Measurements from ENCODE around the gene NTN1.

NTN1 gene

DNA sequence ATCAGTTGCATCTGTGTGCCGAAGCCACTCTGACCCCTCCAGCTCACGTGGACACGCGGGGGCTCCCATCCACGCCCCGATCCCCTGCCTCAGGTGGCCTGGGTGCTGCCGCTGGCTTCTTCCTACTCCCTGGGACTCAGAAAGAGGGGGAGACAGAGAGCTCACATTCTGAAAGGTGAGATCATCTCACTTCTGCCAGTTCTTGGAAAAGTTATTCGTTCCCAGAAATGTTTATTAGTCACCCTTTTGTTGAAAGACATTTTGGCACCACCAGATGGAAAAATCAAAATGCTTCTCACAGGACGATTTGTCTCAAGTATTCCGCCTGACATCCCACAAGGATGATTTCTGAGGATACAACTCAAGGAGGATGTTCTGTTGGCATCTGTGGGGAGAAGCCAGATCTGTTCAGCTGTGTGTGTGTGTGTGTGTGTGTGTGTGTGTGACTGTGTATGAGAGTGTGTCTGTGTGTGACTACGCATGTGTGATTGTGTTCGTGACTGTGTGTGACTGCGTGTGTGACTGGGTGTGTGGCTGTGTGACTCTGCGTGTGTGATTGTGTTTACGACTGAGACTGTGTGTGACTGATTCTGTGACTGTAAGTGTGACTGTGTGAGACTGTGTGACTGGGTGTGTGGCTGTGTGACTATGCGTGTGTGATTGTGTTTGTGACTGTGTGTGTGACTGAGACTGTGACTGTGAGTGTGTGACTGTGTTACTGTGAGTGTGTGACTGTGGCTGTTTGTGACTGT lies 207.3 kb downstream of the NTN1 start:
- in situ Hi-C loops (cut with MboI; ENCODE audit: low sequenced_read_pairs) = no loop called here

DNA sequence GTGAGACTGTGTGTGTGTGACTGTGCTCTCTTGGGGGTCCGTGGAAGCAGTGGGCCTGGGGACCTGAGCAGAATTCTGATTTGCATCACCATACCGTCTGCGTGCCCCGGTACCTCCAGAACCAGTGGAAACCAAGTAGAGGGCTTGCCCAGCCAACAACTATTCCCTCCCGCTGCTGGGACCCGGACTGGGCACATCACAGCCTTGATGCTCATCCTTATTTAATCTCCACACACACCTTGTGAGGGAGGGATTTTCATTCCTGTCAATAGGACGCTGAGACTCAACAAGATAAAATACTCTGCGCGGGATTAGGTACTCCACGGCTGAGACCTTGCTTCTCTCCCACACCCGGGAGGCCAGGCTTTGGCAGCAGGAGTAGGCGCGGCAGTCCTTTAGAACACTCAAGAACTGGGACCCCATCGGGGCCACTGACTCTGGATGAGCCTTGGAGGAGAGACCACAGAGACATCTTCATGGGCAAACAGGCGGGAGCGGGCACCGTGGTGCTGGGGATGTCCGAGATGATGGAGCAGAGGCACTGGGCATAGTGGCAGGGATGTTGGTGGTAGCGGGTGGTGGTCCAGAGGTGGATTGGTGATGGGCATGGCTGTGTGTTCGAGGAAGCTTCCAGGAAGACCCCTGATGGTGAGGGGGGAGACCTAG lies 208.0 kb downstream of the NTN1 start:
- in situ Hi-C loops (cut with MboI; ENCODE audit: low sequenced_read_pairs) = no loop called here

DNA sequence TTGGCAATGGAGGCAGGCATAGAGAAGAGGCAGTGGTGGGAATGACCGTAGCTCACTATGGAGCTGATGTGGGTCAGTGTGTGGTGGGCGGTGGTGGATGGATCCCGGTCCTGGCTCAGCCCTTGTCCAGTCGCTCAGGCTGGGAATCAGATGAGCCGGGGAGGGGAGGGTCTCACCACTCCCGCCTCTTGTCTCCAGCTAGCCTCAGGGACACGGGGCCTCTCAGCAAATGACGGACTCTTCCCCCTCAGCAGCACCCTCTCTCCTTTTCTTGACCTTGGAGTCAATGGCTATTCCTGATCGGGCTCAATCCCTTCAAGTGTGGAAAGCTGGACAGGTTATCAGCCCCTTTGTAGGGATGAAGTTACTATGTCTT lies 208.5 kb downstream of the NTN1 start:
- in situ Hi-C loops (cut with MboI; ENCODE audit: low sequenced_read_pairs) = no loop called here

DNA sequence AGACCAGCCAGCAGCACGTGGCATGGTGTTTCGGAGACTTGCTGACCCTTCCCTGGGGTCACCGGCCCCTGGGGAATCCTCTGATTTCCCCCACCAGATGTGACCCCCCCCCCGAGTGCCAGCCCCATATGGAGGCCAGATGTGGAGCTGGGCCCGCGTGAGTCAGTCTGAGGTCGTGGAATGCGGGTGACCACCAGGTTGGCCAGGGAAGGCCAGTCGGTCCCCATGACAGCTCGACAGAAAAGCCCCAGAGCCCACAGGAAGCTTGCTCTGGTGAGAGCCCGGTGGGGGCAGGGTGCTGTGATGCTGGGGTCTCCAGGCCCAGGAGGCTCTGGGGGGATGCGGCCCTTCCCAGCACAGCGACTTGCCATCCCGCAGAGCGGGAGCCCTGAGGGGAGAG lies 209.0 kb downstream of the NTN1 start:
- in situ Hi-C loops (cut with MboI; ENCODE audit: low sequenced_read_pairs) = no loop called here

DNA sequence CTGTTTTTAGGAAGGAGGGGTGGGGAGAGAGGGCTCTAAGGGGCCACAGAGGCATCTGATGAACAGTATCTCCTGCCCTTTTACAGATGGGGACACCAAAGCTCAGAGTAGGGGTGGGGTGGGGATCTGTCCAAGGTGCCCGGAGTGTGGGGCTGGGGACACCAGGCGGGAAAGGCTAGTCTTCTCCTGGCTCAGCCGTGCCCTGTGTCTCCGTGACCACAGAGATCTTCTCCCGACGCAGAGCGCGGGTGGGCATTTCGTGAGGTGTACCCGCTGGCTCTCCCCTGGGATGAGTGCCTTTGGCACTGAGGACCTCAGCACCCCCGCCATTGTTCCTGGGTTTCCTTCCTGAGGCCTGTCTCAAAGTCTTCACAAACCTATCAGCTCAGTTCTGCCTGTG lies 209.6 kb downstream of the NTN1 start:
- in situ Hi-C loops (cut with MboI; ENCODE audit: low sequenced_read_pairs) = no loop called here

DNA sequence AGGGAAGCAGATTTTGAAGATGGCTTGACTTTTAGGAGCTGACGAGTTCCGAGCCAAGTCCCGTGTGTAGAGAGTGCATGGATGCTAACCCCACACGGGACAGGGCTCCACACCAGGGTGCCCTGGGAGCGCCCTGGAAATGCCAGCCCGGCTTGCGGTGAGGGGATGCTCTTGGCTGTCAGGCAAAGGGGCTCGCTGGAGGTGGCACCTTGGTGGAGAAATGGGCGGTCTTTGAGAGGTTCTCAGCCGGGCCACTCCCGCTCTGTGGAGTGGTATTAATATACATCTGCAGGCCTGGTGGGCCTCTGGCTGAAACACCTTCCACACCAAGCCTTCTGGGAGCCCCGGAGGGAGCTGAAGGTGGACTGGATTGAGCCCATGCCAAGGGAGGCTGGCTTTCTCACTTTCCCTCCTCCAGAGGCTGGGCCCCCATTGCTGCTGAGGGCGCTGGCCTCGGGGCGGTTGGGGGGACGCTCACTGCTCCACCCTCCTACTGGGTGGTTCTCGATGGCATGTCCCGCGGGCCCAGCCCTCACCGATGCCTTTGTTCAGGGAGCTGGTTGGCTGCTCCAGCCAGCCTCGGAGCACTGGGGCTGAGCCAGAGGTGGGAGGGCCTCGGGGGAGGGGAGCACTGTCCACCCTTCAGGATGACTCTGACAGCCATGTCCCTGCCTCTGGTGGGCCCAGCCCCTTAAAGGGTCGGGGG lies 210.3 kb downstream of the NTN1 start:
- in situ Hi-C loops (cut with MboI; ENCODE audit: low sequenced_read_pairs) = no loop called here

DNA sequence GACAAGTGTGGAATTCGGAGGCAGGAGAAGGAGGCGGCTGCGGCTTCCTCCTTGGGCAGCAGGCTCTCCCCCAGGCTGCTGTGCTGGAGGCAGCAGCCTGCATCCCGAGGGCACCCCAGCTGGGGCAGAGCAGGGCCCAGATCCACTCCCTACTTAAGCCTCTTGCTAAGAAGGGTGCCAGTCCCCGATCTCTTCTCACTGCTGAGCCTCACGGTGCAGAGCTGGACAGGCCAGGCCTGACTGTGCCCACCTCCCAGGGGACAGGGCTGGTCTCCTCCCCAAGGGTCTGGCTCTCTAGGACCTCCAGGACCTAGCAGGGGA lies 210.8 kb downstream of the NTN1 start:
- in situ Hi-C loops (cut with MboI; ENCODE audit: low sequenced_read_pairs) = no loop called here

DNA sequence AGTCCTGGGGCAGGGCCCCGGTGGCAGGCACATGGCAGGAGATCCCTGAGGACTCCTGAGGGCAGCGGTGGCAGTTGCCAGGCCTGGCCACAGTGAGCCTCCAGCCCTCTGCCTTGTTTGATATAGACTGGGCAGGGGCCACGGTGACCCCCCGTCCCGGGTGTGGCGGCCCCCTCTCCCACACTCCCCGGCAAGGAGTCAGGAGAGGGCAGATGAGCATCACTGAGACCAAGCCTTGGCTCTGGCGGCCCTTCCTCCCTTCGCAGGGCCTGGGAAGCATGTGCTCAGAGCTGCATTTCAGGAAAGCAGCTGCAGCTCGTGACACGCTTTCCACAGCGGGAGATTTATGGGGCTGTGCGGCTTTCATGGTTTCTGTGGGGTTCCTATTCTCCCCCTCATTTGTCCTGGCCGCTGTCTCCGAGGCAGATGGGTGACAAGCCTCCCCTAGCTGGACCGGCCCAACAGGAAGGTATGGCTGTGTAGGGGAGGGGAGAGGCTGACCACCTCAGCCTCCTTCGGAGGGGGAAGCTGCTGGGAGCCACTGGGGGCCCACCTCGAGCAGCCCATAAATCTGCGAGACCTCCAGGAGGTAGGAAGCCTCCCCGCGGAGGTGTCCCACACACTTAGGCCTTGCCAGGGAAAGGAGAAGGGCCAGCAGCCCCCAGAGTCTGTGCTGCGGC lies 211.4 kb downstream of the NTN1 start:
- in situ Hi-C loops (cut with MboI; ENCODE audit: low sequenced_read_pairs) = no loop called here

DNA sequence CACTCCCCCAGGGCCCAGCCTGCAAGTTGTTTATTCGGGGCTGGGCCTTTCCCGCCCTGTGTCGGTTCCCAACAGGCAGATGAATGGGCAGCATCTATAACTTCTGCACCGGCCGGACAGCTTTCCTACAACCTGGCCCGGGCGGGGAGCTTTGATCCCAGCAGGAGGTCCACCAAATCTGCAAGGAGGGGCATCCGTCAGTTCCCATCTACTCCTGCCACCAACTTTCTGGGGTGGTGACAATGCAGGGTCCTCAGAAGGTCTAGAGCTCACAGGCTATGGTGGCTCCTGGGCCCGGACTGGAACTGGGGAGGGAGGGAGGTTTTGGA lies 211.9 kb downstream of the NTN1 start:
- in situ Hi-C loops (cut with MboI; ENCODE audit: low sequenced_read_pairs) = no loop called here

DNA sequence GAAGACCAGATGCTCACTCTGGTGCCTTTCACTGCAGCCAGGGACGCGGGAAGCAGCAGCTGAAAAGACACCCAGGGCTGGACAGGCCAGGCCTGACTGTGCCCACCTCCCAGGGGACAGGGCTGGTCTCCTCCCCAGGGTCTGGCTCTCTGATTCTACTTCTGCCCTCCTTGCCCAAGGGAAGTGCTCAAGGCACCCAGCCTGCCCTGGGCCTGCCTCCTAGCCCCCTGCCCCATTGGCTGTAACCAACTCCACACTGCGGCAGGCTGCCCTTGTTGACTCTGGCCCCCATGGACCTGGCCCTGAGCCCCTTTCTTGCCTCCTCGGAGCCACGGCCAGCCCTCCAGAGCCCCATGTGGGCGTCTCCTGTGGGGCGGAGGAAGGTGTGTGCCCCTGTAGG lies 212.5 kb downstream of the NTN1 start:
- in situ Hi-C loops (cut with MboI; ENCODE audit: low sequenced_read_pairs) = no loop called here

DNA sequence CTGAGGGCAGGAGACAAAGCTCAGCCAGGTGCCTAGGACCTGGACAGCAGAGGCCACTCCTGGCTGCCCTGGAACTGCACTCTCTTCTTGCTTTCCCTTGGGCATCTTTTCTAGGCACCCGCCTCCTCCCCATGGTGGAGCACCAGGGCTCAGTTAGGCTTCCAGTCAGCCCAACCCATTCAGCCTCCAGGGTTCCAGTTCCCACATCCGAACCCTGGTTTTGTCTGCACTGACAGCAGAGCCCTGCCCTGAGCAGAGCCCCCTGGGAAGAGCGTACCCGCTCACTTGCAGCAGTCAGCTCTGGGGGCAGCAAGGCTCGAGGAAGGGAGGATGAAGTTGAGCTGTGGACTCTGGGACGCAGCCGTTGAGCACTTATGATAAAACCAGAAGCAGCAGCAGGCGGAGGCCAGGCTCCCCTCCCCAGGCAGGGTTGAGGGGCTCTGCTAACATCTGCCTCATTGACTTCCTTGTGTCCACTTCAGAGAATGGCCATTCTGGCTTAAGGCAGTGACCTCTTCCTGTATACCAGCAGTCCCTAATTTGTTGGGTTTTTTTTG lies 213.2 kb downstream of the NTN1 start:
- in situ Hi-C loops (cut with MboI; ENCODE audit: low sequenced_read_pairs) = no loop called here

DNA sequence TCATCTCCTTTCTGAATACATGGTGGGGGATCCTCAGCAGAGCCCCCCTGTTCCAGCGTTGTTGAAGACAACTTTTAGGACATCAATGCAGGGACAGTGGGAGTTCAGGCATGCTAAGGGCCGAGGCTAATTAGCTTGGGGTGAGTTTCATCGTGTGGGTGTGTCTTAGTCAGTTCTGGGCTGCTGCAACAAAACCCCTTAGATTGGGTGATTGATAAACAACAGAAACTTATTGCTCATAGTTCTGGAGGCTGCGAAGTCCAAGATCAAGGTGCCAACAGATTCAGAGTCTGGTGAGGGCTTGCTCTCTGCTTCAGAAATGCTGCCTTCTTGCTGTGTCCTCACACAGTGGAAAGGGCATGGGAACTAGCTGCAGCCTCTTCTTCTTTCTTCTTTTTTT lies 214.0 kb downstream of the NTN1 start:
- in situ Hi-C loops (cut with MboI; ENCODE audit: low sequenced_read_pairs) = no loop called here

DNA sequence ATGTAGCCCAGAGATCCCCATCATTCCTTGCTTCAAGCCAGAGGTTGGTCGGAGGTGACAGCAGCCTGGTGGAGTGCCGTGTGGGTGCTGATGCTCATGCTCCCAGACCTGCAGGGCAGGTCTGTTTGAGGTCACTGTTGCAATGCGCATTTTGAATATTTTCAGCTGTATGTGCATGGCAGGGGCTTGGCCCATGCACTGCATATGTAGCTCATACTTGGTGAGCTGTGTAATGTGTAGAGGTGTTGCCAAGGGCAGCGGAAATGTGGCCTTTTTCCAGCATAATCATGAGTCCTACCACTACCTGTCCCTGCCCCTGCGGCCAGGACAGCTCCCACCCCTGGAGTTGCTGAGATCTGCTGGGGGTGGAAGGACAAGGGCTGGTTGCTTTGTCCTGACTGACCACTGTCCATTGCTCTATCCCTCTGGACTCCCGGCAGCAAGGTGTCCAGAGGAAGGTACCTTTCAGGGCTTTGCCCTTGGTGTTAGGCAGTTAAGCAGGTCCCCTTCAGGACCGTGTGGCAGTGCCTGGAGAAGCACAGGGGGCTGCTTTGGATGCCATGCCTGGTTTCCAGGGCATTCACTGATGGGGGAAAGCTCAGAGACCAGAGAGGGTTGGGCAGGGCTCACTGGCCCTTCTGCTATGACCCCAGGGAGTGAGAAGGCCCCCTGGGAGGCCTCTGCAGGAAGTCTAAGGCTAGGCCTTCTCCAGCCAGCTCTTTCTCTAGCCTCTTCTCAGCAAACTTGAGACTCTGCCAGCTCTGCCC lies 215.2 kb downstream of the NTN1 start:
- in situ Hi-C loops (cut with MboI; ENCODE audit: low sequenced_read_pairs) = no loop called here

DNA sequence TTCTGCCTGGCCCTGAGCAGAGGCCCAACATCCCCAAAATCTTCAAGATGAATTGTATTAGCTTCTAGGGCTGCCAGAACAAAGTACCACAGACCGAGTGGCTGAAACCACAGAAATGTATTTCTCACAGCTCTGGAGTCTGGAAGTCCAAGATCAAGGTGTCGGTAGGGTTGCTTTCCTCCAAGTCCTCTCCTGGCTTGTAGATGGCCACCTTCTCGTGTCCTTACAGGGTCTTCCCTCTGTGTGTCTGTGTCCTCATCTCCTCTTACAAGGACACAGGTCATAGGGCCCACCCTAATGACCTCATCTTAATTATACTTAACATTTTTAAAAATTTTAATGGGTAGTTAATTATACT lies 215.7 kb downstream of the NTN1 start:
- in situ Hi-C loops (cut with MboI; ENCODE audit: low sequenced_read_pairs) = no loop called here

DNA sequence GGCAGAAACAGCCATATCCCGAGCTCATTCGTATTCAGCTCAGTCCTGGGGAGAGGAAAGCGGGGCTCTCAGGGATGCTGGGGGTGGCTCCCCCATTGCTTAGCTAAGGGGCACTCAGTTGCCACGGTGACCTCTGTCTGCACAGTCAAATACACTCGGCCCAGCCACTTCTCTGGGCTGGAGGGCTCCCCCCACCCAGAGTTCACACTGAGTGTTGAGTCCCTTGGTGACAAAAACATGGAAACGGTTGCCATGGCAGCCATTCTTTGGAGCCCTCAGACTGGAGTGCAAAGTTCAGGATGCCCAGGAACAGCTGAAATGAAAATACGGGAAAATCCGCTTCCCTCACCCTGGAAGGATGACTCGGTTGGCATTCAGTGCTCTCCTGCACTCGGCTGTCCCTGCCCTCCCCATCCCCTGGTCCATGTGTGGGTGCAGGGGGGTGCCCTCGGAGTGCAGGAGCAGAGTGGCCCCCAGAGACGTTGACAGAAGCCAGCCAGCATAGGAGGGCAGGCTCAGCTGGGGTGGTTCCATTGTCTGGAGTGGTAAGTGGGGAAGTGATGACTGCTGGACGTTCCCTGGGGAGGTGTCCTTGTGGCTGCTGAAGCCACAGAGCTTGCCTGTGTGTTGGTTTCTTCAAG lies 216.5 kb downstream of the NTN1 start:
- in situ Hi-C loops (cut with MboI; ENCODE audit: low sequenced_read_pairs) = no loop called here

DNA sequence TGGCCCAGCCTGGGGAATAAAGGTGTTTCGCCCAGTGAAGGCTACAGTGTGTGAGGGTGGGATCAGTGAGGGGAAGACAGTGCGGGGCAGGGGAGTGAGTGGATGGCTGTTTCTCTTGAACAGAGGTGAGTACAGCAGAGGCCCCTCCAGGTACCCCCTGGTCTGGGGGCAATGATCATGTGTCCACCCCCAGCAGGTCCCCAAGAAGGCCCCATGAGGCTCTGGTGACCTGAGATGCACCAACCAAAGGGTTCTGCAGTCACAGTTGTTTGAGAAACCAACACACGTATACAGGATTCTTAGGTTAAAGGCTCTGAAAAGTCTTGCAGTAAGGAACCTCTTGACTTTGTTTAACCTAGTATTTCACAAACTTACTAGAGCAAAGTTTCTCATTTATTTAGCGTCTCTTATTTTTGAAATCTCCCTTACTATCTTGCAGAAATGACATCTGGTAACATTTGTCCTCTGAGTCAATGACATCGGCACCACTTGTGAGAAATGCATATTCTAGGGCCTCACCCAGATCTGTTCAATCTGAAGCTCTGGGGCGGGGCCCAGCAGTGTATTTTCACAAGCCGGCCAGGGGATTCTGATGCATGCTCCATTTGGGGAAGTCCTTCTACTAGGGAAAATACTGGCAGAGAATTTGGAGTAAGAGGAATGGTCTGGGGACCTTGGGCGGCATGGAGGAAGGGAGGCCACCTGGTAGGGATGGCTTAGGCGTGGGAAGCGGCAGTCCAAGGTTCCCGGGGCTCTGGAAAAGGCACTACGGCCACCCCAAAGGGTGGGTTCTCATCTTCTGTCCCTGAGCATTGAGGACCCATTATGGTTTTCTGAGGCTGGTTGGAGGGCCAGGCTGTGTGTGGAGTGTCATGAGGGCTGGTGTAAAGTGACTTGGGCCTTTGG lies 217.3 kb downstream of the NTN1 start:
- in situ Hi-C loops (cut with MboI; ENCODE audit: low sequenced_read_pairs) = no loop called here

DNA sequence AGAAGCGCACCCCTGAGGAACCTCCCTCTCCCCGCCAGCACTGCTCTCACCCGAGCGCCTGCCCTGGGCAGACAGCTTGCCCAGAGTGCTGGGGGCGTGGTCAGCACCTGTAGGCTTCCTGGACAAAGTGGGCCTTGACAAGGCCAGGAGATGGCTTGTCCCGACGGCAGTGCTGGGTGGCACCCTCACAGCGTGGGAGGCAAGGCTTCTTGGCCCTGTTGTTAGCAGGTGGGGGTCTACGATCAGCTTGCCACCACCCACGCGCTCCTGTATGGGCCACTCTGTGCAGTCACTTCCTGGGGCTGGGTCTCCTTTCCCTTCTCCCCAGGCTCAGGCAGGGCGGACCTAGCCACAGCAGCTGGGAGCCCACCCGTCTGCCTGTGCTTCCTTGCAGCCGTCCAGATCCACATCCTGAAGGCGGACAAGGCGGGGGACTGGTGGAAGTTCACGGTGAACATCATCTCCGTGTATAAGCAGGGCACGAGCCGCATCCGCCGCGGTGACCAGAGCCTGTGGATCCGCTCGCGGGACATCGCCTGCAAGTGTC lies 218.0 kb downstream of the NTN1 start:
- in situ Hi-C loops (cut with MboI; ENCODE audit: low sequenced_read_pairs) = no loop called here

DNA sequence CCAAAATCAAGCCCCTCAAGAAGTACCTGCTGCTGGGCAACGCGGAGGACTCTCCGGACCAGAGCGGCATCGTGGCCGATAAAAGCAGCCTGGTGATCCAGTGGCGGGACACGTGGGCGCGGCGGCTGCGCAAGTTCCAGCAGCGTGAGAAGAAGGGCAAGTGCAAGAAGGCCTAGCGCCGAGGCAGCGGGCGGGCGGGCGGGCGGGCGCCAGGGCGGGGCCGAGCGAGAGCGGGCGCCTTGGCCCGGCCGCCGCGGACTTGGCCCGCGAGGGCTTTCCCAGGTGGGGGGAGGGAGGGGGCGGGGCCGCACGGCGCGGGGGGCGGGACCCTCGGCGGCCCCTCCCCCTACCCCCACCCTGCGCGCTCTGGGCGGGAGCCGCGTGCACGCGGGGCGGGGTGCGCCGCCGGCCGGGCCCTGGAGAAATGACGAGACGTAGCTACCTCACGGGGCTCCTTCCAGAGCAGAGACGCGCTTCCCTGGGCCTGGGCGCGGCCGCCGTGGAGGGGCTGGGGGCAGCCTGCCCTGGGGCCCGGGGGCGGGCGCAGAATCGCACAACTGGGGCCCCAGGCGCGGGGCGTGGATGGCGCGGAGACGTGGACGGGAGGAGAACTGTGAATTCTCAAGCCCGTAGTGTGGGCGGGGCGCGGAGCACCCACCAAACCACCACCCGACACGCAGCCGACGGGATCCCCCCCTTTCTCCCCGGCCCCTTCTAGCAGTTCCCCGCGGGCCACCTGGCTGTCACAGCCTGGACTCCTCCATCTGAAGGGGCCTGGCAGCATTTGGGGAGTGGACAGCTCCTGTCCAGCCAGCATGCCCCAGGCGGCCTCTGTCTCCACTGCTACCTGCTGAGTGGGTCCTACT lies 218.7 kb downstream of the NTN1 start:
- in situ Hi-C loops (cut with MboI; ENCODE audit: low sequenced_read_pairs) = no loop called here

Data from HL-60/S4 treated with phorbol 12-myristate 13-acetate at 8.2 ng/mL for 4 days and 3 days (cell line).